ENCODE measurements around the gene CTNNA3. TPM values are rescaled to one million over a fixed set of nuclear protein-coding genes. Genes with fewer than 3 reads are reported as not detected.

The CTNNA3 gene
- total RNA-seq, 1 donor from 2014 or later: 0.30 TPM

- no peak for DNase-seq (ENCODE audit: extremely low spot score, unreplicated experiment)
- H3K4me3 Mint-ChIP-seq (ENCODE audit: unreplicated experiment): no peak overlapping the region
- no peaks in the 10 kb centered on the region for H3K9me3 Mint-ChIP-seq (ENCODE audit: unreplicated experiment)
- no peak for TF ChIP-seq CTCF (IDR thresholded peaks at IDR 0.05)
- H3K27ac Mint-ChIP-seq (ENCODE audit: unreplicated experiment): no peak overlapping the region
- H3K27me3 Mint-ChIP-seq (ENCODE audit: unreplicated experiment): peaks cover 8% of the 10 kb centered on the region
- H3K4me1 Mint-ChIP-seq (ENCODE audit: unreplicated experiment): no peaks in the 10 kb centered on the region
- H3K36me3 Mint-ChIP-seq (ENCODE audit: unreplicated experiment): no peaks in the 10 kb centered on the region
These were observed 1802.3 kb downstream of the CTNNA3 start for GRCh38 chr10:65893676-65894075.

GRCh38 chr10:65892284-65892683 lies 1803.7 kb downstream of the CTNNA3 start:
- H3K27ac Mint-ChIP-seq (ENCODE audit: unreplicated experiment): no peak overlapping the region
- peaks cover 2% of the 10 kb centered on the region for H3K27me3 Mint-ChIP-seq (ENCODE audit: unreplicated experiment)
- no peak for DNase-seq (ENCODE audit: extremely low spot score, unreplicated experiment)
- H3K4me3 Mint-ChIP-seq (ENCODE audit: unreplicated experiment): no peak overlapping the region
- no peaks in the 10 kb centered on the region for H3K36me3 Mint-ChIP-seq (ENCODE audit: unreplicated experiment)
- no peak for TF ChIP-seq CTCF (IDR thresholded peaks at IDR 0.05)
- H3K9me3 Mint-ChIP-seq (ENCODE audit: unreplicated experiment): peaks cover 6% of the 10 kb centered on the region
- H3K4me1 Mint-ChIP-seq (ENCODE audit: unreplicated experiment): no peaks in the 10 kb centered on the region

- Mint-ChIP-seq H3K27me3 (ENCODE audit: unreplicated experiment) (peaks cover 2% of the 10 kb centered on the region), H3K27ac (ENCODE audit: unreplicated experiment) (no peak overlapping the region), H3K36me3 (ENCODE audit: unreplicated experiment) (no peaks in the 10 kb centered on the region), H3K4me3 (ENCODE audit: unreplicated experiment) (no peak overlapping the region), H3K4me1 (ENCODE audit: unreplicated experiment) (no peaks in the 10 kb centered on the region), H3K9me3 (ENCODE audit: unreplicated experiment) (peaks cover 11% of the 10 kb centered on the region)
- DNase-seq (ENCODE audit: extremely low spot score, unreplicated experiment): no peak
- no peak for TF ChIP-seq CTCF (IDR thresholded peaks at IDR 0.05)
These were observed 1804.7 kb downstream of the CTNNA3 start for GRCh38 chr10:65891073-65891981.

GRCh38 chr10:65864529-65864928 lies 1831.5 kb downstream of the CTNNA3 start:
- Mint-ChIP-seq H3K27me3 (ENCODE audit: unreplicated experiment) (no peaks in the 10 kb centered on the region), H3K4me3 (ENCODE audit: unreplicated experiment) (no peak overlapping the region), H3K9me3 (ENCODE audit: unreplicated experiment) (no peaks in the 10 kb centered on the region), H3K27ac (ENCODE audit: unreplicated experiment) (no peak overlapping the region), H3K36me3 (ENCODE audit: unreplicated experiment) (no peaks in the 10 kb centered on the region), H3K4me1 (ENCODE audit: unreplicated experiment) (peaks cover 5% of the 10 kb centered on the region)
- TF ChIP-seq CTCF (IDR thresholded peaks at IDR 0.05): no peak
- DNase-seq (ENCODE audit: extremely low spot score, unreplicated experiment): no peak

- no peak overlapping the region for H3K4me3 Mint-ChIP-seq (ENCODE audit: unreplicated experiment)
- peaks cover 5% of the 10 kb centered on the region for H3K4me1 Mint-ChIP-seq (ENCODE audit: unreplicated experiment)
- no peaks in the 10 kb centered on the region for H3K9me3 Mint-ChIP-seq (ENCODE audit: unreplicated experiment)
- no peak for TF ChIP-seq CTCF (IDR thresholded peaks at IDR 0.05)
- H3K36me3 Mint-ChIP-seq (ENCODE audit: unreplicated experiment): no peaks in the 10 kb centered on the region
- no peak for DNase-seq (ENCODE audit: extremely low spot score, unreplicated experiment)
- no peak overlapping the region for H3K27ac Mint-ChIP-seq (ENCODE audit: unreplicated experiment)
- no peaks in the 10 kb centered on the region for H3K27me3 Mint-ChIP-seq (ENCODE audit: unreplicated experiment)
These were observed 1832.0 kb downstream of the CTNNA3 start for GRCh38 chr10:65864036-65864435.

Small RNA genes within 50 kb of the gene (microRNA-seq; reads per million reads assigned to microRNA genes)
- not detected for gene MIR7151 (ENCODE audit: unreplicated experiment)

Other genes starting within 250 kb of the CTNNA3 start
- 9.5 and 12.0 TPM in 2 replicates for gene DNAJC12, start 142.0 kb upstream of the CTNNA3 start, total RNA-seq
- 23.9 and 25.6 TPM in 2 replicates for gene SIRT1, start 188.5 kb upstream of the CTNNA3 start, total RNA-seq